Measurements from ENCODE around the gene USP3. TPM values are rescaled to one million over a fixed set of nuclear protein-coding genes. Genes with fewer than 3 reads are reported as not detected.

Gene USP3
- total and polyA plus RNA-seq, 3 donors from 2014 or later: 23.2 to 43.1 (median 38.5) TPM

DNA sequence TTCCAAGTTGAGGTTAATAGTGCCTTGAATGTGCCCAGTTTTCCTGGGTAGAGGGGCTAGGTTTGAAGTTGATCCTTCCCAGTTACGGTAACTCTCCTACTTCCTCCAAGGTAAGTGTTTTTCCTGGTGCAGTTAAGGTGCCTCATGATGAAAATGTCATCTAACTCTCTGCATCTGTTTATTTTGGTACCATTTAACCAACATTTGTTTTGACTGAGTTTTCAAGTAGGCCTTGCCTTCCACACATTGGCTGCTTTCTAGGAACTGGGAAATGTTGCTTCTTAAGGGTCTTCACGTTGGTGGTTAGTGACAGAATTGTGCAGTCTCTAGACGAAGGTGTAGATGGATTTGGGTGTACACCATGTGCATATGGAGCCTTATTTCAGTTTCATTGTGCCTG lies 31.3 kb downstream of the USP3 start:
- TF ChIP-seq, protein P1, sequence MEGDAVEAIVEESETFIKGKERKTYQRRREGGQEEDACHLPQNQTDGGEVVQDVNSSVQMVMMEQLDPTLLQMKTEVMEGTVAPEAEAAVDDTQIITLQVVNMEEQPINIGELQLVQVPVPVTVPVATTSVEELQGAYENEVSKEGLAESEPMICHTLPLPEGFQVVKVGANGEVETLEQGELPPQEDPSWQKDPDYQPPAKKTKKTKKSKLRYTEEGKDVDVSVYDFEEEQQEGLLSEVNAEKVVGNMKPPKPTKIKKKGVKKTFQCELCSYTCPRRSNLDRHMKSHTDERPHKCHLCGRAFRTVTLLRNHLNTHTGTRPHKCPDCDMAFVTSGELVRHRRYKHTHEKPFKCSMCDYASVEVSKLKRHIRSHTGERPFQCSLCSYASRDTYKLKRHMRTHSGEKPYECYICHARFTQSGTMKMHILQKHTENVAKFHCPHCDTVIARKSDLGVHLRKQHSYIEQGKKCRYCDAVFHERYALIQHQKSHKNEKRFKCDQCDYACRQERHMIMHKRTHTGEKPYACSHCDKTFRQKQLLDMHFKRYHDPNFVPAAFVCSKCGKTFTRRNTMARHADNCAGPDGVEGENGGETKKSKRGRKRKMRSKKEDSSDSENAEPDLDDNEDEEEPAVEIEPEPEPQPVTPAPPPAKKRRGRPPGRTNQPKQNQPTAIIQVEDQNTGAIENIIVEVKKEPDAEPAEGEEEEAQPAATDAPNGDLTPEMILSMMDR (IDR thresholded peaks at IDR 0.05): no peak
- TF ChIP-seq POLR2A (IDR thresholded peaks at IDR 0.05): no peak
- intact Hi-C loops (cut with DNase I; ENCODE audit: low total_unique reads): no loop called here
- Histone ChIP-seq H3K4me3 (no peak overlapping the region), H3K27ac (no peak overlapping the region), H3K27me3 (no peaks in the 10 kb centered on the region), H3K4me1 (no peaks in the 10 kb centered on the region), H3K9me3 (no peaks in the 10 kb centered on the region), H3K36me3 (ENCODE audit: low read depth, missing control alignments) (no peaks in the 10 kb centered on the region)
- 91 to 92% methylated on average over 3 of the region's 3 CpGs for WGBS, 2 donors
- DNase-seq: no peak

DNA sequence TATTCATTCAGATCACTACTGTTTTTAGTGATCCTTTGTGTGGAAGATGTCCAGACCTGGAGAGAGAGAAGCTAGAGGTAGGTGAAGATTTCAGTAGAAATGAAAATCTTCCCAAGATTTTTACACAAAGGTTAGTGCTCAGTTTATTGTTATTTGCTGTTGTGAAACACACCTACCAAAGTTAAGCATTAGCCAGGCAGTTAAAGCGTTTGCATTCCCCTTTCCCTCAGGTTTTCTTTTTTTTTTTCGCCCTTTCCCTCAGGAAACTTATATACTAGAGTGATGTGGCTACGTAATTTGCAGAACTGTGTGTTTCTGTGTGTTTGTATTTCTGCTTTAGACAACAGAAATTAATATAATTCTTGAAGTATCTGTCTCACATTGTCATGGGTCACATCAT lies 34.5 kb downstream of the USP3 start:
- Histone ChIP-seq H3K27me3 (no peaks in the 10 kb centered on the region), H3K4me1 (no peaks in the 10 kb centered on the region), H3K27ac (no peak overlapping the region), H3K9me3 (no peaks in the 10 kb centered on the region), H3K4me3 (no peak overlapping the region), H3K36me3 (ENCODE audit: low read depth, missing control alignments) (no peaks in the 10 kb centered on the region)
- 90 to 91% methylated on average over 3 of the region's 3 CpGs for WGBS, 2 donors
- no peak for DNase-seq
- TF ChIP-seq, protein P1 (IDR thresholded peaks at IDR 0.05): no peak
- no peak for TF ChIP-seq POLR2A (IDR thresholded peaks at IDR 0.05)
- intact Hi-C loops (cut with DNase I; ENCODE audit: low total_unique reads): no loop called here

GRCh38 chr15:63539521-63539920 lies 35.1 kb downstream of the USP3 start:
- Histone ChIP-seq H3K4me1 (no peaks in the 10 kb centered on the region), H3K27me3 (no peaks in the 10 kb centered on the region), H3K9me3 (no peaks in the 10 kb centered on the region), H3K36me3 (ENCODE audit: low read depth, missing control alignments) (no peaks in the 10 kb centered on the region), H3K27ac (no peak overlapping the region), H3K4me3 (no peak overlapping the region)
- TF ChIP-seq, protein P1 (IDR thresholded peaks at IDR 0.05): no peak
- TF ChIP-seq POLR2A (IDR thresholded peaks at IDR 0.05): no peak
- intact Hi-C loops (cut with DNase I; ENCODE audit: low total_unique reads): no loop called here
- WGBS, 2 donors: 68 to 69% methylated on average over 6 of the region's 6 CpGs
- DNase-seq: no peak

GRCh38 chr15:63539998-63540397 lies 35.6 kb downstream of the USP3 start:
- no peak overlapping the region for H3K4me3 ChIP-seq
- no peaks in the 10 kb centered on the region for H3K9me3 ChIP-seq
- TF ChIP-seq POLR2A (IDR thresholded peaks at IDR 0.05): no peak
- TF ChIP-seq, protein P1 (IDR thresholded peaks at IDR 0.05): no peak
- intact Hi-C loops (cut with DNase I; ENCODE audit: low total_unique reads): no loop called here
- H3K36me3 ChIP-seq (ENCODE audit: low read depth, missing control alignments): no peaks in the 10 kb centered on the region
- DNase-seq: no peak
- H3K27me3 ChIP-seq: no peaks in the 10 kb centered on the region
- no peak overlapping the region for H3K27ac ChIP-seq
- no peaks in the 10 kb centered on the region for H3K4me1 ChIP-seq

DNA sequence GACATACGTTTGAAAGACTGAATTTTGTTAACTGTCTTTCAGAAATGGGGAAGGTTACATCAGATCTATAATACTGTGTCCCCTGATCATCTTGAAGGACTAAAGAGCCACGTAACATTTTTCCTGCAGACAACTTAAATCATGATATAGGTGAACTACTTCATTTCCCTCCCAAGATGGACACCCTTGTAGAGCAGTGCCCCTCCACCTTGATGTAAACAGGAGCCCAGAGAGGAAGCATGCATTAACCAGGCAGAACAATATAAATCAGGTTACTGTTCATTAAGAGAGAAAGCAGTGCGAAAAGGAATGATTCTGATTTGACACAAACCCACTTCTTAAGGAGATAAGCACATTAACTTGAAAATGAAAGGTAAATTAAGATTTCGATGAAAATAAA lies 36.1 kb downstream of the USP3 start:
- Histone ChIP-seq H3K36me3 (ENCODE audit: low read depth, missing control alignments) (no peaks in the 10 kb centered on the region), H3K9me3 (no peaks in the 10 kb centered on the region), H3K27ac (no peak overlapping the region), H3K27me3 (no peaks in the 10 kb centered on the region), H3K4me3 (no peak overlapping the region), H3K4me1 (no peaks in the 10 kb centered on the region)
- 78 to 85% methylated on average over 4 of the region's 4 CpGs for WGBS, 2 donors
- intact Hi-C loops (cut with DNase I; ENCODE audit: low total_unique reads): no loop called here
- DNase-seq: no peak
- no peak for TF ChIP-seq POLR2A (IDR thresholded peaks at IDR 0.05)
- TF ChIP-seq, protein P1 (IDR thresholded peaks at IDR 0.05): no peak

All from testis (tissue), 3 donors.